HG03354 (cell line): ENCODE measurements around the gene DNAL4.
A peak's percentile ranks its signal among the peaks of the same experiment; 100 is the strongest.

Experiments used
- ATAC-seq: cut with Tn5 transposase; IDR thresholded peaks from one replicate; pipeline ENCODE4 v1.9.1; 2021; ENCODE audit warnings: mild to moderate bottlenecking; ENCODE audit not compliant: unreplicated experiment, poor library complexity, severe bottlenecking

Gene DNAL4

DNA sequence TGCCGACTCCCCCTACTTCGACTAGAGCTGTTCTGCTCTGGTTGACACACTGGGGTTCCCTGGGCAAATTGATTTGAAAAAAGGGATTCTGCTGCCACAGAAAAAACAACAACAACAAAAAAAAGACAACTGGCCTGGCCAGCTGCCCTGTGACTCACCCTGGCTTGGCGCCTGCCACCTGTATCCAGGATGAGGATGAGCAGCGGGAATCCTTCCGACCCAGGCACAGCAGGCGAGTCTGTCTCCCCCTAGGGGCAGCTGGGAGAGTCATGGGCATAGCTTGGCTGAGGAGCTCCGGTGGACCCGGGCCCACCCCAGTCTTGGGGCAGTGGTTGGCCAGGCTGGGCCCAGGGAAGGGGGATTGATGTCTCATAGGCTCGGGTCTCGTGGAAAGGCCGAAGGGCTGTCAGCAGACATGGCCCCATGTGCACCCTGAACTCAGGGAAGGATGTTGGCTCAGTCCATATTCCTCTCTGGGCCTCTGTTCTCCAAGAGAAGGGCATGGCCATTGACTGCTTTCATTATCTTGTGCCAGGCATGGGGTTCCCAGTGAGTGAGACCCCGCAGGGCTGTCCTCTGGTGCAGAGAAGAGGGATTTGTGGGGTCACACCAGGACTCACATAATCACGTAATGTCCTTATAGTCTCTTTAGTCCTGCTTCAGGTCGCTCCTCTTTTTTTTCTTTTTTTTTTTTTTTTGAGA, 27.7 kb downstream of the DNAL4 start:
- ATAC-seq = no peak

DNA sequence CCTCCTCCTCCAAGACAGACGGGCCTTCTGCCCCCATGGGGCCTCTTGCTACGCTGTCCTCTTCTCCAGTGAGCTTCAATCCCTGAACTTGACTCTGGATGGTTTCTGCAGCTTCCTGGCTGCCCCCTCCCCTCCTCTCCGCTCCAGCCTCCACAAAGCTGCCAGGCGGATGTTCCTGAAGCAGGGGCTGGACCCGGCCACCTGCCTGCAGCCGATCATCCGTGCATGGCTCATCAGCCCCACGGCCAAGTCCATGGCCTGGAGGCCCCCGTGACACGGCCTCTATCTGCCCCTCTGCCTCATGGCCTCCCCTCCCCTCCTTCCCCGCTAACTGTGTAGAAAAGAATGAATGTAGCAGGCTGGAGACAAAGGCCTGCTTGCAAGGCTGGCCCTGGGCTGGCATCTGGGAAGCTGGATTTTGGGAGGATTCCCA, 31.4 kb downstream of the DNAL4 start:
- ATAC-seq = no peak

- no peak for ATAC-seq
These were observed 32.5 kb downstream of the DNAL4 start for GRCh38 chr22:38761202-38762162.

- no peak for ATAC-seq
These were observed 33.3 kb downstream of the DNAL4 start for GRCh38 chr22:38760477-38761201.

- ATAC-seq = no peak
These were observed 34.9 kb downstream of the DNAL4 start for GRCh38 chr22:38759005-38759404.

DNA sequence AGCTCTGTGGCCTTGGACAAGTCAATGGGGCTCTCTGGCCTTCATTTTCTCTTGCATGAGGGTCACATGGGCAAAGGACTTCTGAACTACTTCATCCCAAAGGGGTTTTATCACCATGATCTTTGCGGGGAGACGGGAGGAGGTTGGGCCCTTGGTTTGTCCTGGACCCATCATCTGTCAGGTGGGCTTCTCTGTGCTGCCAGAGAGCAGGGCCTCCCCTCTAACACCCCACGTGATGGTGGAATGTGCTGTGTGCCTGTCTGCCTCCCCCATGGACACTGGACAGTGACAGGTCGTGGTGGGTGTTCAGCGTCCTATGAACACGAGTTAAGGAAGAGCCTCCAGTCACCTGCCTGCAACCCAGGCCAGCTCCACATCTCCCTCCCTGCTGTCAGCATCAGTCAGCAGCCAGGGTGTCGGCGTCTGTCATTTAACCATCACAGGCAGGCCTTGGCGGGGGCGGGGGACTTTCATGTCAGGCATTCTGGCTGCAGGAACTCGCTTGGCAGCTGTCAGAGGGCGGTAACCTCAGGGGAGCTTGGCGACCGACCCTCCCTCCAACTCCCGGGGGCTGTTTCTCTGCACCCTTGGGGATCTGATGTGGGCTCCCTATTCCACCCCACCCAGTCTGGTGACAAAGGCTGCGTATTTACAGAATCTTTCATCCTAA, 35.5 kb downstream of the DNAL4 start:
- ATAC-seq = no peak

DNA sequence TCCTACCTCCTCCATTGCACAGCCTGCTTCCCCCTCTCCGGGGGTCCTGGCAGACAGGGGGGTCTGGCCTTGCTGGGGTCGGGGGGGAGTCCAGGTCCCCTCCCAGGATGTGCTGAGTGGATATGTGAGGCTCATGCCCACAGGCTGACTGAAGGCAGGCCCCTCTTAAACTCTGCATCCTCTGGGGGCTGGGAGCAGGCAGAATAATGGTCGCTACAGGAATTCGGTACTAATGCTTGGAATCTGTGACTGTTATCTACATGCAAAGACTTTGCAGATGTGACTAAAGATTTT, 36.5 kb downstream of the DNAL4 start:
- no peak for ATAC-seq

GRCh38 chr22:38756711-38757463, 37.1 kb downstream of the DNAL4 start:
- ATAC-seq = no peak

DNA sequence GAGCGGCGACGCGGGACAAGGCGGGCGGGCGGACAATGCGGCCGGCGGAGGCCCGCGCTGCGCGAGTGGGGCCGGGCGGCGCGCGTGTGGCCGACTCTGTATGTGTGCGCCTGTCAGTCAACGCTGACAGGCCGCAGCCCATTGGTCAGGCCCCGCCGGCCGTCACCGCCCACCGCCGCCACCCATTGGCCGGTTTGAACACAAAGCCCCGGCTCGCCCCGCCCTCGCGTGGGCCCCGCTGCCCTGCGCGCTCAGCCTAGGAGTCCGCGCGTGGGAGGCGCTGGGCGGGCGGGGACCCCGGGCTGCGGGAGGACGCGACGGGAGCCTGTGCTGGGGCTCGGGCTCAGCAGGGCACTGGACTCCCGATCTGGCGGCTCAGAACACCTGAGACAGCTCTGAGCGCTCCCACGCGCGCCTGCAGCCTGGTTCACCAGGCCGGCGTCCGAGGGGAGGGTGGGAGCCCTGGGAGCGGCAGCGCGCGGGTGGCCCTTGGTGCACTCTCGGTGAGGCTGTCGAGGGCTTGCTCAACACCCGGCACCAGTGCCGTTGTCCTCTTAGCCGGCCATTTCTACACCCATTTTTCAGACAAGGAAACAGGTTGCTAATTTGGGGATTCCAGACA, 37.9 kb downstream of the DNAL4 start, which contains the start of gene SUN2:
SUN2 (minus strand) TSS at position 88 of the 622 bp plus-strand sequence. CDS start 3,370 bp downstream, outside the sequence.
- peak; percentile 72 for ATAC-seq

DNA sequence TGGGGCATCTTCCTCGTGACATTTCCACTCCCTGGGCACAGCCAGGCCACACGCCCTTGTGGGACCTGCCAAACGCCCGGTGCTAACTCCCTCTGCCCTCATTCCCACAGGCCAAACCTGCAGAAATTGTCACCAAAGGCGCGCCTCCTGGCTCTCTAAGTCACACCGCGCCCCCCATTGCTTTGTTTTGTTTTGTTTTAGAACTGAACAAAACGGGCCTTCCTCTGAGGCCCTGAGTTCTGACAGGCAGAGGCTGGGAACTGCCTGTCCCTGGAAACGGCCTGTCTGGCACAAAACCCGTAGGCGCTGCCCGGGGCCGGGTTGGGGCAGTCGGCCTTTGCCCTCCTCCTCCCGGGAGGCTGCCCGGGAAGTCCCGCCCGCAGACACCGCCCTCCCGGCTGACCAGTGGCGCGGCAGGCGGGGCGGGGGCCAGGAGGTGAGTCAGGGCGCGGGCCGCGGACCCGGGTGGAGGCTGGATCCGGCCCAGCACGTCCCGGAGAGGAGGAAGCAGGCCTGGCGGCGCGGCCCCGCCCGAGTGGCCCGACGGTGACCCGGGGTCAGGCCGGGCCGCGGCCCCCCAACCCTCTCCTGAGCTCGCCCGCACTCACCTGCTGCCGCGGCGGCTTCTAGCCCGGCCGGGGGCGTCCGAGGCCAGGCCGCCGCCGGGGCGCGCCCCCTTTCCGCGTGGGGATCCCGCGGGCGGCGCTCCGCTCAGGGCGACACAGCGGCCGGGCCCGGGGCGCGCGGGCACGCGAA, 38.6 kb downstream of the DNAL4 start:
- peak; percentile 35 for ATAC-seq

DNA sequence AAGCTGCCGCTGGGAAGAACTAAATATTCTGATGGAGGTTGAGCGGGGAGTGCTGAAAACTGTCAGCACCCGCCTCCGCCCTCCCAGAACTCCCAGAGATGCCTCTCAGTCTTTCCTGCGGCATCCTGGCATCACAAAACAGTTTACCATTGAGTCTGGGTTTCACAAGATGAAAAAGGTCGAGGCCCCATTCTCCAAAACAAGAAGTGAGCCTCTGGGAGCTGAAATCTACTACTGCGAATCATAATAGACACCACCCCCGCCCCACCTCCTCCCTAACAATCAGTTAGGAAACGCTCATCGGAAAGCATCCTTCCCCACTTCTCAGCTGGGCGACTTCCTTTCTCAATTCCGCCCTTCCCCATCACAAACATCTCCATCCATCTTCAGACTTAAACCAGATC, 39.2 kb downstream of the DNAL4 start:
- ATAC-seq = no peak

DNA sequence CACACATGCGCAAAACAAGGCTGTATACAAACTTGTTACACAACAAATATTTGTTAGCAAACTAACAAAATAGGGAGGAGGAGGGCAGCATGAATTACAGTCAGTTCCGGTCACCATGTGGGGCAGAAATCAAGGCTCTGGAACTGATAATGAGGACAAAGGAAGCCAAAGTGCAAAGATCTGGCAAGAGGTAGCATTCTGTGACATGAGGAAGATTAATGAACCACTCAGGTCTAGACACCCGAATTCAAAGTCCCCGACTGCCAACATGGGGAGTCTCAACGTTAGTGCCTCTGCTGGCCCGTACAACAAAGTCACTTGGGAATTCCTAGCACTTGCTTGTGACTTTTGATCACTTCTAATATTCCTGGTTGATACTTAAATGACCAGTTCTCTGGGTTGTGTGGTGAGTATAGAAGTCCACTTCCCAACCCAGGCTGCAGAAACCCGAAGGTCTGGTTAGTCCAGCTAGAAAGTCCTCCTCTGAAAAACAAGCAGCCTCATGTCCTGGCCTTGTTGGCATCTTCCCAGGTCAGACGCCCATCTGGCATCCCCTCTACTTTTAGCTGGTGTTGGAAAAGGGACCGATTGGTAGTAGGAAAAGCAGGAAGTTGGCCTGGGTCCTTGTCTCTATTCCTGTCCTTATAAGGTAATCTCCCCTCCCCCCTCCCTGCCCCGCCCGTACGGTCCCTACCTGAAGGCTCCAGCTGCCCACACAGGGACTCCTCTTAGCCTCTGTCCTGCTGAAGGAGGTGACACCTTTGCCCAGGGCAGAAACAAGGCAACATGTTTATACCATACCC, 39.8 kb downstream of the DNAL4 start:
- no peak for ATAC-seq

DNA sequence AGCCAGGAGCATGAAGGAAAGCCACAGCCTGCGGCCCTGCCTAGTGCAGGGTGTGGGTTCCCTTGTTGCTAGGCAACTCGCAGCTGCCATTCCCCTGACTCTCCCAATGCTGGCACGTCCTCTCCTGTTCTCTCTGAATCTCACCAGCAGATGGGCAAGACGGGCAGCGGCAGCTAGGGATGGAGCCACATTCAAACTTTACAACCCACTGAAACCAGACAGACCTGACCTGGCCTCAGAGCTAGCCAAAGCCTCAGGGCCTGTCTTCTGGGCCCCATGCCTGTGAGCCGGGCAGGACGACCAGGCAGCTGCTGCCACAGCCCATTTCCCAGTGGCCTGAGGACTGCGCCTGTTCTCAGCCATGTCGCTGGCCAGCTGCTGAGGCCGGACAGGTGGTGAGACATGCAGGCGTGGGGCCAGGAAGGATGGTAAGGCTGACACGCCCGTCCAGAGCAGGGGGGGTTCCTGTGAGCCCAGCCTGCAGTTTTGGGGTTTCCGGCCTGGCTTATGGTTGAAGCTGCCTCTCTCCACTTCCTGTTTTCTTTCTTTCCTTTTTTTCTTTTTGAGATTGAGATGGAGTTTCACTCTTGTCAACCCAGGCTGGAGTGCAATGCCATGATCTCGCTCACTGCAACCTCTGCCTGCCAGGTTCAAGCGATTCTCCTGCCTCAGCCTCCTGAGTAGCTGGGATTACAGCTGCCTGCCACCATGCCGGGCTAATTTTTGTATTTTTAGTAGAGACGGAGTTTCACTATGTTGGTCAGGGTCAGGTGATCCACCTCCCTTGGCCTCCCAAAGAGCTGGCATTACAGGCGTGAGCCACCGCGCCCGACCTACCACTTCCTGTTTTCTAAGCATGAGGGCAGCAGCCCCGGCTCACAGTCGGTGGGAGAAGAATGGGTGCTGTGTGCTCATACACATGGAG, 42.3 kb downstream of the DNAL4 start:
- peak; percentile 53 for ATAC-seq

DNA sequence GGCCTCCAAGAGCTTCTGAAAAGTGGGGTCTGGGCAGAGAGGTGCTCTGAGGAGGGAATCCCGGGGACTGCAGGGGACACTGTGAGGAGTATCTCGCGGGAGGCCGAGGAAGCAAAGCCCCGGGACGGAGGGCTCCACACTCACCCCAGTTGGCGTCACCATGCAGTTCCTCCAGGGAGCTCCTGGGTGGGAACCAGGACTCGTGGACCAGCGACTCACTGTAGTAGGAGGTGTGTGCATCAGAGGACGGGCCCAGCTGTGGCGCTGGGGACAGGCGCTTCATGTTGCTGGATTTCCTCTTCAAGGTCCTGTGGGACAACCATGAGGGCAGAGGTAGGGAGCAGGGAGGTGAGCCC, 42.9 kb downstream of the DNAL4 start:
- no peak for ATAC-seq

GRCh38 chr22:38750638-38751037, 43.3 kb downstream of the DNAL4 start:
- no peak for ATAC-seq

DNA sequence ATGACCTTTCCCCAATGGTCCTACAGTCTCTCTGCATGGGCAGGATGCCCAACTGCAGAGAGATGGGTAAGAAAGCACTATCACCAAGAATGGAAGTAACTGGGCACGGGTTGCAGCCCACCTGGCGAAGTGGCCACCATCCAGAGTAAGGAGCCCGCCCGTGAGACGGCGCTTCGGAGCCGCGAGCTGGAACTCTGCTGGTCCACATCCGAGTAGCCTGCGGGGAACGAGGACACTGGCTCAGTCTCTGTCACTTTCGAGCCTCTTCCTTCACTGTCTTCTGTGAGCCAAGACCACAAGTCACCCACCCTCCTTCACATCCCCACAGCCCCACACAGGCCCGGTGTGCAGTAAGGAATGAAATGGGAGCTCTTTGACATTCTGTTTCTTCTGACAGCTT, 43.8 kb downstream of the DNAL4 start:
- ATAC-seq = no peak
